Measurements from ENCODE around the gene SBF2. TPM values are rescaled to one million over a fixed set of nuclear protein-coding genes. Genes with fewer than 3 reads are reported as not detected.

The SBF2 gene
- total RNA-seq, 2 donors from 2014 or later: 22.8 to 23.9 TPM

- no peak for TF ChIP-seq CTCF (IDR thresholded peaks at IDR 0.05)
- peak overlapping the region; percentile 66 for H3K4me3 ChIP-seq
- H3K27ac ChIP-seq: peak overlapping the region; percentile 85 to 88
- peaks cover 10% of the 10 kb centered on the region for H3K36me3 ChIP-seq
- H3K4me1 ChIP-seq: peaks cover 0 to 51% of the 10 kb centered on the region in 2 donors
- no peak for DNase-seq (ENCODE audit: low spot score)
- no peaks in the 10 kb centered on the region for H3K9me3 ChIP-seq
- H3K27me3 ChIP-seq: no peaks in the 10 kb centered on the region
These were observed 9.7 kb upstream of the SBF2 start for GRCh38 chr11:10303558-10304363.

GRCh38 chr11:10302744-10303557 lies 8.9 kb upstream of the SBF2 start:
- peaks cover 0 to 43% of the 10 kb centered on the region in 2 donors for H3K4me1 ChIP-seq

GRCh38 chr11:10302359-10302743 lies 8.3 kb upstream of the SBF2 start:
- H3K27me3 ChIP-seq: no peaks in the 10 kb centered on the region
- peak overlapping the region; percentile 66 for H3K4me3 ChIP-seq
- no peak for DNase-seq (ENCODE audit: low spot score)
- no peaks in the 10 kb centered on the region for H3K9me3 ChIP-seq
- peak overlapping the region; percentile 85 to 88 for H3K27ac ChIP-seq
- H3K36me3 ChIP-seq: peaks cover 10% of the 10 kb centered on the region
- no peak for TF ChIP-seq CTCF (IDR thresholded peaks at IDR 0.05)
- H3K4me1 ChIP-seq: peaks cover 0 to 38% of the 10 kb centered on the region in 2 donors

More at GRCh38 chr11:10302744-10303557, 8.9 kb upstream of the SBF2 start:
- TF ChIP-seq CTCF (IDR thresholded peaks at IDR 0.05): peak in 1 of 2 donors; percentile 23
- DNase-seq (ENCODE audit: low spot score): peak; percentile 87
- Histone ChIP-seq H3K9me3 (no peaks in the 10 kb centered on the region), H3K27me3 (no peaks in the 10 kb centered on the region), H3K36me3 (peaks cover 10% of the 10 kb centered on the region), H3K27ac (peak overlapping the region; percentile 85 to 88), H3K4me3 (peak overlapping the region; percentile 66)

- H3K9me3 ChIP-seq: no peaks in the 10 kb centered on the region
- peak overlapping the region; percentile 85 to 88 for H3K27ac ChIP-seq
- H3K27me3 ChIP-seq: no peaks in the 10 kb centered on the region
- no peak for TF ChIP-seq CTCF (IDR thresholded peaks at IDR 0.05)
- DNase-seq (ENCODE audit: low spot score): no peak
- peak overlapping the region in 1 of 2 donors; percentile 66 for H3K4me3 ChIP-seq
- peaks cover 8% of the 10 kb centered on the region for H3K36me3 ChIP-seq
- peaks cover 0 to 33% of the 10 kb centered on the region in 2 donors for H3K4me1 ChIP-seq
These were observed 7.8 kb upstream of the SBF2 start for GRCh38 chr11:10301656-10302358.

- no peak for DNase-seq (ENCODE audit: low spot score)
- H3K4me1 ChIP-seq: peaks cover 0 to 11% of the 10 kb centered on the region in 2 donors
- no peaks in the 10 kb centered on the region for H3K9me3 ChIP-seq
- no peaks in the 10 kb centered on the region for H3K36me3 ChIP-seq
- peak in 1 of 2 donors; percentile 11 for TF ChIP-seq CTCF (IDR thresholded peaks at IDR 0.05)
- H3K27ac ChIP-seq: no peak overlapping the region
- no peak overlapping the region for H3K4me3 ChIP-seq
- no peaks in the 10 kb centered on the region for H3K27me3 ChIP-seq
These were observed 4.3 kb upstream of the SBF2 start for GRCh38 chr11:10298342-10298741.
